GM19468 (cell line): ENCODE results near the gene ATP11A.

Source experiments
- ATAC-seq: cut with Tn5 transposase; IDR thresholded peaks from one replicate; pipeline ENCODE4 v1.9.1; 2021; ENCODE audit warnings: mild to moderate bottlenecking, moderate library complexity, moderate number of reproducible peaks; ENCODE audit not compliant: unreplicated experiment; ENCODE audit errors: extremely low read depth

The ATP11A gene

DNA sequence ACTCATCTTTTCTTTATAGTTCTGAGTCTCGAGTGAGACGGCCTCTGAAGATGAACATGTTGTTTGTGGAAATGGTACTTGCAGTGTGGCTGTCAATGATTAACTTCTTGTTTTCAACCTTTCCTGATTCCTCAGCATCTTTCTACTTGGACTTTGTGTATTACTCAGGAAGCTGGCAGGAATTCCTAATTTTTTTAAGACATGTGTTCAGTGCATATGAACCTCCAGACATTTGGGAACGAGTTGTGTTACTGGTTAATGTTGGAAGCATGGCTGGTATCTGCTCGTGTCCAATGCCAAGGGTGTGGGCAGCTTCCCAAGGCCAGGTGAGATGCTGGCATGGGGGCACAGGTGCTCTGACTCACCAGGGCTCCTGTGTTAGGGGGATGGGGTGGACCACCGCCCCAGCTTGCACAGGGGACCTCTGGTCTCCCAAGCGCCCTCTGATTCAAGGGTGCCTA, 218.1 kb downstream of the ATP11A start:
- no peak for ATAC-seq

GRCh38 chr13:112908342-112908741, 218.5 kb downstream of the ATP11A start:
- ATAC-seq, result no peak

DNA sequence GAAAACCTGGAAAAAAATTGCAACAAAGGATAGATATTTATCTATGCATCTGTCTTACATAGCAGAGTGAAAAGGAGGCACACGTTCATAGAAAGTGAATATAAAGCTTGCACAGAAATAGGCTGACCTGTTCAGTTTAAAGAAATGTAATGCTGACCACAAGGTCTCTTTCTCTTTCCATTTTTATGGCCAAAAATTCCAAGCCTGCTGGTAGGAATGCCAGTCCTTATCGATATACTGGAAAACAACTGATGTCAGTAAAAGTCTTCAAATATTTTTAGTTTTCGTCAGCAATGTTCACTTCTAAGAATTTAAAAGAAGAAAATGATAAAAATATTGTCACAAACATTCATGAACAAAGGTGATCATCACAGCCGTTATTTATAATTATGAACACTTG, 220.2 kb downstream of the ATP11A start:
- ATAC-seq, result no peak

GRCh38 chr13:112910616-112911280, 220.9 kb downstream of the ATP11A start:
- ATAC-seq, result no peak

DNA sequence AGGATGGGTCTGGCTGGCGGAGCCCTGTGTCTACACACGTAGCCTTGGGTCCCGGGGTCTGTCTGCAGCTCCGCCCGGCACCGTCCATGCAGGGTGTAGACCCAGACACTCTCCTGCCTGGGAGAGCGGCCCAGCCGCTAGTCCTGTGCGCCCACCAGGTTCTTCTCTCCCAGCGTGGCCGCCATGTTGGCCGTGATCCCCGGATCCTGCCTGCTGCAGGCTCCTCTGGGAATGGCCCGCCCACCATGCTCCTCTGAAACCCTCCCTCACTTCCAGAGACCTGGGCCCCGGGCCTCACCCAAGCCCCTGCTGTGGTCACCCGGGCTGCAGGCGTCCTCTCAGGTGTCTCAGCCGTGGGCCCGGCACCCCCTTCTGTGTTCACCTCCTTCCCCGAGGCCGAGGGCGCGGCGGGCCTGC, 221.5 kb downstream of the ATP11A start:
- no peak for ATAC-seq

- no peak for ATAC-seq
Observed at GRCh38 chr13:112911883-112912282, 222.0 kb downstream of the ATP11A start.

DNA sequence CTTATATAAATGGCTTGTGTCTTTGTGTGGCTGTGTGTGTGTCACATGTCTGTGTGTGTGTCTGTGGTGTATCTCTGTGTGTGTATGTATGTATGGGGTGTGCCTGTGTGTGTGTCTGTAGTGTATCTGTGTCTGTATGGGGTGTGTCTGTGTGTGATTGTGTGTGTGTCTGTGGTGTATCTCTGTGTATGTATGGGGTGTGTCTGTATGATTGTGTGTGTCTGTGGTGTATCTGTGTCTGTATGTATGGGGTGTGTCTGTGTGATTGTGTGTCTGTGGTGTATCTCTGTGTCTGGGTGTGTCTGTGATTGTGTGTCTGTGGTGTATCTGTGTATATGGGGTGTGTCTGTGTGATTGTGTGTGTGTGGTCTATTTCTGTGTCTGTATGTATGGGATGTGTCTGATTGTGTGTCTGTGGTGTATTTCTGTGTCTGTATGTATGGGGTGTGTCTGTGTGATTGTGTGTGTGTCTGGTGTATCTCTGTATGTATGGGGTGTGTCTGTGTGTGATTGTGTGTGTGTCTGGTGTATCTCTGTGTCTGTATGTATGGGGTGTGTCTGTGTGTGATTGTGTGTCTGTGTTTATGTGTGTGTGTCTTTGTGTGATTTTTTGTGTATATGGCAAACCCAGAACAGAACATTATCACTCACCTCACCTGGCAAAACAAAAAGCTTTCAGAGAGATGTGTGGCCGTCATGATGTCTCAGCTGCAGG, 223.0 kb downstream of the ATP11A start:
- no peak for ATAC-seq

DNA sequence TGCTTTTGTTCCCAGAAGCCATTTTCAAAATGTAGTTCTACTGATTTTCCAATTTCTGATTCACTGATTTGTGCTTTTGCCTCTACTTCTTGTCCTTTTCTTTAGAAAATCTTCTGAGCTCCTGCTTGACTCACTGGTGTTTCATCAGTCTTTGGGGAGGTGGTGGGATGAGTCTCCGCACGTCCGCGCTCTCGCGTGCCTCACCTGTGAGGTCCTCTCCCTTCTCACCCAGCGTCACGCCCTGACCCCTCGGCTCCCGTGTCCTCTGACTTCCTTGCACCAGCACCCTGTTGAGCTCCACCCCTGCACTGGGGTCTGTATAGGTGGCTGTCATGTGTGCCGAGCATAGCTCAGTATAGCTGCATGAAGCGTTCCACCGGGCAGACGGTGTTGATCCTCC, 226.5 kb downstream of the ATP11A start:
- ATAC-seq, result no peak

DNA sequence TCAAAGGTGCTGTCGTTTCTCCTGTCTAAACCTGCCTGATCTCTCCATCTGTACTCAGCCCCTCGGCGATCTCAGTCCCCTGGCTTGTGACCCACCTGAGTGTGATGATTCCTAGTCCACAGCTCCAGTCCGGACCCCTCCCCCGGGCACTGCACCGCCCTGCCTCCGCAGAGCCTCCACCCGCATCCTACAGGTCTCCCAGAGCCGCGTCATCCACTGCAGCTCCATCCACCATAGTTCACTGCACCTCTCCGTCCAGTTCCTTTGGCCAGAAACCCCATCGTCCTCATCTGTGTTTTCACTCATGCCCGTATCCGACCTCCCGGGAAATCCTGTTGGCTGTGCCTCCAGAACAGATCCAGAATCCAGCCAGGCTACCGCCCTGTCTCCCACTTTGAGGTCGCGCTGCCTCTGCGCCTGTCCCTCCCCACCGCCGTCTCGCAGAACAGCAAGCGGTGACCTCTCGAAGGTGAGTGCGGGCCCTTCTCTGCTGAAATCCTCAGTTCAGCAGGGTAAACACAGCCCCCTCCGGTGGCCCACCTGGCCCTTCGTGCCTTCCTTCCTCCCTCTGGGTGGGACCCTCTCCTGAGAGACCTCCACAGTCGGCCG, 227.3 kb downstream of the ATP11A start:
- ATAC-seq, result no peak

DNA sequence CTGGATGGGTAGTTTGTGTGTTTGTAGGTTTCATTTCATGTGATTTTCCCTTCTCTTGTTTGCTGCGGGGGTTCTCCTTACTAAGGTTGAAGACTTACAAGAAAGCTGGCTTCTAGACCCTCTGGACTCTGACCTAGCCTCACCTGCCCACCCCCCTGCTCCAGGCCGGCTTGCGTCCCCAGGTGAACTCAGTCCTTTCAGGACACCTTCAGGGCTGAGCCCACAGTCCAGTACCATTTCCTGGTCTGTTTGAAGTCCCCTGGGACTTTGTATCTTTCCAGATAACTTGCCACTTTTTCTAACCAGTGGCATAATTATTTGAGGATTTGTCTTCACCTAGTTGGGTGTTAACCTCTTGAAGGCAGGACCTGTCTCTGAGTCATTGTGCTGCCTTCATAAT, 227.9 kb downstream of the ATP11A start:
- no peak for ATAC-seq

DNA sequence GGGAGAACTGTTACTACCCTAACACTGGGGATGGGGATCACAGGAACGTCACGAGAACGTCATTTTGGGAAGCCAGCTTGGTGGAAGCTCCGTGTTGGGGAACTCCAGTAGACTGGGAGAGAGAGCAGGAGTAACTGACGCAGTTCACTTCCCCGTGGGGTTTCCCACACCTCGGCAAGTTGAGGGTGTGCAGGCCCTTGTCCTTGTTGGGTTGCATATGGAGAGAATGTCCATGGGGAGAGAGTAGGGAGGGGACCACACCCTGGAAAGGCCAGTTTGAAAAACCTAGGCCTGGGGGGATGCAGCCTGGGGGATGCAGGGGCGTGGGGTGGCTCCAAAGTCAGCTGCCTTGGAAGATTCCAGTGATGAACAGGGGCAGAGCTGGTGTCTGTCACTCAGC, 228.4 kb downstream of the ATP11A start:
- ATAC-seq, result no peak

GRCh38 chr13:112918746-112919145, 228.9 kb downstream of the ATP11A start:
- no peak for ATAC-seq

DNA sequence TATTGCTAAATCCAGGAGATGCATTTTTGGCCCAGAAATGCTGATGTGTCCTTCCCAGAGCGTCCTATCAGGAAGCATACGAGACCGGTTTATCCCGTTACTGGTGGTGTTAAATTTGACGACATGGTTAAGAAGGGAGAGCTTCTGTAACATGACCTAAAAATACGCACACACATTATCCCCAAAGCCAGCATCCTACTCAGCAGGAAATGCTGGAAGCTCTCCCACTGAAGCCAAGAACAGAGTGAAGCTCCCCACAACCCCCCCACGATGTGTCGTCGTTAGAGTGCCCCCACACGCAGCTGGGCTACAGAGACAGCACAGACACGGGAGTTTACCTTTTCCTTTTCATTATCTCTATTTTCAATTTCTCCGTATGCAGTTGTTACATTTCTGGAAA, 234.1 kb downstream of the ATP11A start:
- ATAC-seq, result no peak

GRCh38 chr13:112924365-112924764, 234.5 kb downstream of the ATP11A start:
- no peak for ATAC-seq

GRCh38 chr13:112926003-112926402, 236.2 kb downstream of the ATP11A start:
- no peak for ATAC-seq

- ATAC-seq, result no peak
Observed at GRCh38 chr13:112926993-112927392, 237.2 kb downstream of the ATP11A start.

DNA sequence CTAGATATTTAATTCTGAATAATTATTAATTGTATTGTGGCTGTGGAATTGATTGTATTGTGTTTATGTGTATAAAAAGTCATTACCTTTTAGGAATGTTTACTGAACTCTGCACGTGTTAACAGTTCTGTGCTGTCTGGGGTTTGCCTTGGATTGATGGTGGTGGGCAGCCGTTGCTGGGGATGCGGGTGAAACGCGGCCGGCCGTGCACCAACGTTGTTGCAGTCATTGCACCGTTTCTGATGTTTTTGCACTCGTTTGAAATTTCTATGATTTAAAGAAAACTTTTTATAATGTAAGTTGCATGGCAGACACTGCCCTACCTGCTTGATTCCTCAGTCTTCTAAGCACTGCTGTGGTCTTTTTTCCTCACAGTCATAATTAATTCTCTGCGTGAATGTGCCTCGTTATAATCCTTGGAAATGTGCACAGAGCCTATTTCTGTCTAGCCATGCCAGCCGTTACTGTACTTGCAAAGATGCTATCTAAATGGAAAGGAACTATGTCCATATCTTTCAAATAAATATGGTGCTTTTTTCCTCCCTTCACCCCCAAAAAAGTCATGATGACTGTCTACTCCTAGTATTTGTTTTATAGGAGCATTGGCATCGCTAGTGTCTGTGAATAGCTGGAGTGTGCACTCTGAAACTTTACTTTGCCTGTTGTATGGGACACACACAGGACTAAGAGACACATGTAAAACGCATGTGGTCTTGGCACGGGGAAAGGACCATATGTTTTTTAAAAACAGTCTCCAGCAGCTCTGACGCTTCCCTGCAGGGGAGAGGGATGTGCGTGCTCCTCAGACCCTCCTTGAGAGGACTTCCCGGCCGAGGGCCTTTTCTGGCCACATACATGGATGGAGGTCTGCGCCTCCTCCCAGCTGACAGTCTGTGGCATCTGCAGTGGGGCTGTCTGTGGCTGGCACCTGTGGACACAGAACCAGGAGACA, 238.5 kb downstream of the ATP11A start:
- ATAC-seq, result no peak

DNA sequence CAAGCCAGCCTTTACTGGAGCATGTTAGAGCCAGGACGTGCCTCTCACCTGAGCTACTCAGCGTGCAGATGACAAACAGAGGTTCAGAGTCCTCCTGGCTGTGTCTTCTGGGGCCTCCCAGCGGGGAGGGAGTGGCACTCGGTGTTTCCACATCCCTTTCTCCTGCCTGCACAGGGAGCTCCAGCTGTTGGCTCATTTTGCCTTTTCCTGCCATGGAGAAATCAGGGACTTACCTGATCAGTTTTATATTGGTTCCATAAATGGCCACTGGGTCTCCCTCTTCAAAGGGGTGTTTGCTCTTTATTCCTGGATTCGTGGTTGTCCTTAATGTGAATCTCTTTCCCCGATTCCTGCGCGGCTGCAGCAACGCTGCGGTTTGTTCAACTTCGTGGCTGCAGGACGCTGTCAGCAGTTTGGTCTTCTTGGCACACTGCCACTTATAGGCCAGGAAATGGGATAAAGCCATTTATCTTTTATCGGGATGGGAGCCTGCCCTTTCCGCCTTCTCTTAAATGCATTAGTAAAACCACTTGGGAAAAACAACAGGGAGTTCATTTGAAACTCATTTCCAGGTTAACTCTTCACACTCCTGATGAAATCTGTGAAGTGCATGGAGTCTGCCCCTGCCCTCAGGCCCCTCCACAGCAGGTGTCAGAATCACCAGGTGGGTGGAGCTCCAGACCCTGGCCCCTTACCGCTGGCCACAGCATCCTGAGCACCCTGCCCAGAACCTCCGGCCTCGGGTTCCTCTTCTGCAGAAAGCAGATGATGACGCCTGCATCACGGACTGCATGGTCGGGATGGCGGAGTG, 239.3 kb downstream of the ATP11A start:
- no peak for ATAC-seq

DNA sequence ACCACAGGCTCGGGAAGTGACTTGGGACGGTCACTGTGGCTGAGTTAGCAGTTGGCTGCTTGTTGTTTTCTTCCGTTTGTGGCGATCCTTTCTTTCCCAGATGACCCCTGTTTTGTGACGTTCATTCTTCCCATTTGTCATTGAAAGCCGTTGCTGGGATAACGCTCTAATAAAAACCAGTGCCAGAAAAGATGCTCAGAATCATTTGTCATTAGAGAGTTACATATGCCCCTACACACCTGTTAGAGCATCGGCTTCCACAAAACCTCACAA, 239.9 kb downstream of the ATP11A start:
- ATAC-seq, result no peak

- ATAC-seq, result no peak
Observed at GRCh38 chr13:112930192-112930591, 240.4 kb downstream of the ATP11A start.
